ENCODE measurements around the gene BIK. TPM values are rescaled to one million over a fixed set of nuclear protein-coding genes. Genes with fewer than 3 reads are reported as not detected.

The BIK gene
- total RNA-seq, 1 donor from 2014 or later = 1.6 TPM

DNA sequence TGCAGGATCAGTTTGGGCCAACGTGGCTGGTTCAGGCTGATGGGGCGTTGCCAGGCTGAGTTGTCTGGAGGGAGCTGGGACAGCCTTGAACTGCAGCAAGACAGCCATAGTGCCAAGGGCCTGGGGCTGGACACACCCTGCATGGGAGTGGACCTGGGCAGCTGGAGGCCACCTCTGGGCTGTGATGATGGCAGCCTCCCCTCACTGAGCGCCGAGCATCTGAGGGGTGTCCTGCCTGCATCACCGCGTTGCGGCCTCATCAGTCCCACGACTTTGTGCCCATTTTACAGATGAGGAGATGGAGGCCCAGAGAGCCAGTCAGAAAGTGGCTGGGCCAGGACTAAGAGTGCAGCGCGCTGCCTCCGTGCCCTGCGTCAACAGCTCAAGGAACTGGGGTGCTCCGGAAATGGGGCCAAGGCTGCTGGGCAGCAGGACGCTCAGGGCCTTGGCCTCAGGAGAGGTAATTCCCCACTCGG is 40.2 kb downstream of the BIK start:
- H3K4me1 ChIP-seq = peaks cover 44% of the 10 kb centered on the region
- TF ChIP-seq, protein P1, sequence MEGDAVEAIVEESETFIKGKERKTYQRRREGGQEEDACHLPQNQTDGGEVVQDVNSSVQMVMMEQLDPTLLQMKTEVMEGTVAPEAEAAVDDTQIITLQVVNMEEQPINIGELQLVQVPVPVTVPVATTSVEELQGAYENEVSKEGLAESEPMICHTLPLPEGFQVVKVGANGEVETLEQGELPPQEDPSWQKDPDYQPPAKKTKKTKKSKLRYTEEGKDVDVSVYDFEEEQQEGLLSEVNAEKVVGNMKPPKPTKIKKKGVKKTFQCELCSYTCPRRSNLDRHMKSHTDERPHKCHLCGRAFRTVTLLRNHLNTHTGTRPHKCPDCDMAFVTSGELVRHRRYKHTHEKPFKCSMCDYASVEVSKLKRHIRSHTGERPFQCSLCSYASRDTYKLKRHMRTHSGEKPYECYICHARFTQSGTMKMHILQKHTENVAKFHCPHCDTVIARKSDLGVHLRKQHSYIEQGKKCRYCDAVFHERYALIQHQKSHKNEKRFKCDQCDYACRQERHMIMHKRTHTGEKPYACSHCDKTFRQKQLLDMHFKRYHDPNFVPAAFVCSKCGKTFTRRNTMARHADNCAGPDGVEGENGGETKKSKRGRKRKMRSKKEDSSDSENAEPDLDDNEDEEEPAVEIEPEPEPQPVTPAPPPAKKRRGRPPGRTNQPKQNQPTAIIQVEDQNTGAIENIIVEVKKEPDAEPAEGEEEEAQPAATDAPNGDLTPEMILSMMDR (IDR thresholded peaks at IDR 0.05) = no peak
- peak overlapping the region; percentile 92 for H3K27ac ChIP-seq
- H3K4me3 ChIP-seq = peak overlapping the region; percentile 97
- H3K27me3 ChIP-seq (ENCODE audit: low read depth) = no peaks in the 10 kb centered on the region
- no peaks in the 10 kb centered on the region for H3K9me3 ChIP-seq
- intact Hi-C loops (cut with DNase I) = no loop called here
- no peak for ATAC-seq
- DNase-seq = no peak
- H3K36me3 ChIP-seq = no peaks in the 10 kb centered on the region

DNA sequence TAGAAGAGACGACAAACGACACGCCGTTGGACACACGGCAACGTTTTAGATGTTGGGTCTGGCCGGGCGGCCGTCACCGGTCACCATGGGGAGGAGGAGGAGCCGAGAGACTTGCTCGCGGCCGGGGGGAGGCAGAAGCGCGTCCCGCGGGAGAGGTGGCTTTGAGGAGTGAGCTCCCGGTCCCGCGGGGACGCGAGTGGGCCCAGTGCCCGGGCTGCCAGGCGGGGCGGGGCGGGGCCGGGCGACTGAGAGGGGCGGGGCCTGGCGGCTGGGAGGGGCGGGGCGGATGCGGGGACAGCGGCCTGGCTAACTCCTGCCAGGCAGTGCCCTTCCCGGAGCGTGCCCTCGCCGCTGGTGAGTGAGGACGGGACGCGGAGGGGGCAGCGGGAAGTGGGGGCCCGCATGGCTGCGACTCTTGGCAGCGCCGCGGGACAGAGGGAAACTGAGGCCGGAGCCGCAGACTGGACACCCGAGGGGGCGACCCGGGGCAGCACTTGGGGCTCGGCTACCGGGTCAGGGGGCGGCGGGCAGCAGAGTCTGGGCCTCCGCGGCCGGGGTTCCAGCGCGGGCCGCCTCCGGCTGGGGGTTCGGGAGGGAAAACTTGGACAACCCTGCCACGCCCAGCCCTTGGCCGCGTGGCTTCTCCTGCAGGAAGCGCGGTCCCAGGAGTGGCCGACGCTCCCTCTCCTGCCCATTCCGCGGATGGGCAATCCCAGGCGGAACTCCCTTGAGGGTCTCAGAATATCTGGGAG is 40.9 kb downstream of the BIK start, which contains the start of gene TSPO:
TSS of gene TSPO (plus strand) at position 309 of the 752 bp plus-strand sequence. CDS start 7,680 bp downstream, outside the sequence.
- peak; percentile 88 for DNase-seq
- Histone ChIP-seq H3K4me3 (peak within 1 kb of the TSS; percentile 97), H3K27me3 (ENCODE audit: low read depth) (no peaks in the 10 kb centered on the region), H3K4me1 (peaks cover 47% of the 10 kb centered on the region), H3K9me3 (no peaks in the 10 kb centered on the region), H3K36me3 (no peaks in the 10 kb centered on the region), H3K27ac (peak within 1 kb of the TSS; percentile 92)
- ATAC-seq = peak; percentile 91 to 92
- intact Hi-C loops (cut with DNase I) = no loop called here
- TF ChIP-seq, protein P1 (IDR thresholded peaks at IDR 0.05) = no peak

DNA sequence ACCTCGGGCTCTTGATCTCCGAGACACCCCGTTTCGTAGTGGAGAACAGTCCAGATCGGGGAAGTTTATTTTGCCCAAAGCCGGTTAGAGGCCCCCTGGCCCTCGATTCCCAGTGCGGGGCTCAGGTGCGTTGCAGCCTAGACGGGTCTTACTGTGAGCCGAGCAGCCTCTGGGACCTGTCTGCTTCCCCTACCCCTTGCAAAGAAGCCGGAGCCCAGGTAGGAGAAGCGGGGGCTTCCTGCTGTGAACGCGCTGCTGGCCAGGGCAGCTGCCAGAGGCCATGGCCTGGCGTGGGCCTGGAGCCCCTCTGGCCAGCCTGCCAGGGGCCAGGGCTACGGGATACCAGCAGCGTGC is 41.4 kb downstream of the BIK start:
- peak overlapping the region; percentile 97 for H3K4me3 ChIP-seq
- H3K27ac ChIP-seq = peak overlapping the region; percentile 92
- H3K36me3 ChIP-seq = no peaks in the 10 kb centered on the region
- no peaks in the 10 kb centered on the region for H3K9me3 ChIP-seq
- TF ChIP-seq, protein P1 (IDR thresholded peaks at IDR 0.05) = no peak
- peaks cover 47% of the 10 kb centered on the region for H3K4me1 ChIP-seq
- H3K27me3 ChIP-seq (ENCODE audit: low read depth) = no peaks in the 10 kb centered on the region
- ATAC-seq (no peak), DNase-seq (no peak)
- intact Hi-C loops (cut with DNase I) = no loop called here

DNA sequence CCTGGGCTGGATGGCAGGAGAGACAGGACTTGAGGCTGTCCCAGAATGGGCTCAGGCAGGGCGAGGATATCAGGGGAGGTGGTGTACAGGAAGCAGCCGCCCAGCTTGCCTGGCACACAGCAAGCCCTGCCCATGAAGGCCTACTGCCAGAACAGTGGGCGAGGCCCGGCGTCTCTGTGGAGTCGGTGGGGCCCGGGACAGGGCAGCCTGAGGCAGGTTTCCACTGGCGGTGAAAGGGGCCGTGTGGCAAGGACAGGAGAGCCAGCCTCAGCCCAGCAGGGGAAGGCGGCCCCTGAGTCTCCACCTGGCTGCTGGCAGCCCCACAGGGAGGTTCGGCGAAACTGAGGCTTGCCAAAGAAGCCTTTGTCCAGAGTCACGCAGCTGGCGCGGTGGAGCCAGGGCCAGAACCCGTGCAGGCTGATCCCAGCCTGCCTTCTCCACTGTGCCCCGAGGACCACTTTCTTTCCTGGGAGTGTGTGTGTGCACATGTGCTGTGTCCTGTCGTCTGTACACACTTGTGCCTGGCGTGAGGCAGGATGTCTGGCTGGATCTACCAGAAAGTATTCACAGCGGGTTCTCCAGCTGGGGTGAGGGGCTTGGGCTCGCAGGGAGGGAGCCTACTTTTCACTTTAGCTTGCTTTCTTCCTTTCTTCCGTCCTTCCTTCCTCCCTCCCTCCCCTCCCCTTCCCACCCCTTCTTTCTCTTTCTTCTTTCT is 42.0 kb downstream of the BIK start:
- TF ChIP-seq, protein P1 (IDR thresholded peaks at IDR 0.05) = no peak
- DNase-seq (peak; percentile 91), ATAC-seq (peak; percentile 88 to 90)
- Histone ChIP-seq H3K27me3 (ENCODE audit: low read depth) (no peaks in the 10 kb centered on the region), H3K4me1 (peaks cover 47% of the 10 kb centered on the region), H3K9me3 (no peaks in the 10 kb centered on the region), H3K4me3 (peak overlapping the region; percentile 97), H3K36me3 (no peaks in the 10 kb centered on the region), H3K27ac (peak overlapping the region; percentile 92)
- intact Hi-C loops (cut with DNase I) = no loop called here

DNA sequence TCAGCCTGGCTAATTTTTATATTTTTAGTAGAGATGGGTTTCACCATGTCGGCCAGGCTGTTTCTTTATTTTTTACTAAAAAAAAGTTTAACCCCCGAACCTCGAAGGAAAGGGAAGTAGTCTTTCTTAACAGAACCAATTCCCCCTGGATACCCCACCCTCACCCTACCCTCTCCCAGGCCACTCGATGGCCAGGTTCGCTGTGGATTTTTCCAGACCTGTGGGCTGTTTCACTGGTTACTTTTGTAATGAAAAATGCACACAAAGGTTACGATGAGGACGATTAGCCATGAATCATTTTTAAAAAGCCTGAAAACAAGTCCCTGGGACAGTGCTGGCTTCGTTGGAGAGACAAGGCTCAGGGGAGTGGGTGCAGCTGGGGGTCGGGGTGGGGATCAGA is 43.3 kb downstream of the BIK start:
- Histone ChIP-seq H3K27me3 (ENCODE audit: low read depth) (no peaks in the 10 kb centered on the region), H3K4me1 (peaks cover 39% of the 10 kb centered on the region), H3K9me3 (no peaks in the 10 kb centered on the region), H3K4me3 (peak overlapping the region; percentile 30), H3K27ac (no peak overlapping the region), H3K36me3 (no peaks in the 10 kb centered on the region)
- intact Hi-C loops (cut with DNase I) = no loop called here
- no peak for DNase-seq
- no peak for ATAC-seq
- TF ChIP-seq, protein P1 (IDR thresholded peaks at IDR 0.05) = no peak
